GM21447 (cell line): Measurements from ENCODE around the gene PTPRK.

Experiments
- ATAC-seq: cut with Tn5 transposase; IDR thresholded peaks from one replicate; pipeline ENCODE4 v1.9.1; 2021; ENCODE audit not compliant: unreplicated experiment

PTPRK gene

DNA sequence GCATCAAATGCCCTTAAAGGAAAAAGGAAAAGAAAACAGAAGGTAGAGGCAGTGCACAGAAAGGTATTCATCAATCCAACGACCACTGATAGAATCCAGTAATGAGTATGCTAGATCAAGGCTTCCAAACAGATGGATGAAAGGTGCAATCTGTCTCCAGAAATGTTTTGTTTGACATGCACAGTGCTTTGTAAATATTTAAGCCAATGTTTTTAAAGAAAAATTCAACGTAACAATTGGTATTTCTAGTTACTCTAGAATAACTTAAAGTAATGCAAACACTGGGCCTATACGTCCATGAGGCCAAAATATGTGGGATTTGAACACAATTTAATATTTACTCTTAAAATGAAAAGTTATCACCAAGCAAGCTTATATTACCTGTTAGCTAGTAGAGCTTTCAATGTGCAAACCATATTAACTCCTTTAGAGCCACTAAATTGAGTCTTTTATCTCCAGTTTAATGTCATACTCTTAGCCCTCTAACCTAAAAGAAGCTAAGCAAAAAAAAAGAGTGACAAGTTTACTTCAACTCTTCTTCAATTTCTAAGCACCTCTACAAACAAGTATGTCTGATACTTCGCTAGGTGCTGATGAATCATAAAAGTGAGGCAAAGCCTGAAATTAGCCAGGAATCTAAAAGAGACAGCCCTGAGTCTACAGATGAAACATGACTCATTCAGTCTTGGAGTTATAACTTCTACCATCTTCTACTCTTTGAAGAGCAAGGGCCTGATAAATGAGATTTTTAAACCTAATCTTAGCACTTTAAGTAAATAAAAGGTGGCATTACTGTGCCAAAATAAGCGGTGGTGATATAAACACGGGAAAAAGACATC lies 169.8 kb downstream of the PTPRK start:
- no peak for ATAC-seq

DNA sequence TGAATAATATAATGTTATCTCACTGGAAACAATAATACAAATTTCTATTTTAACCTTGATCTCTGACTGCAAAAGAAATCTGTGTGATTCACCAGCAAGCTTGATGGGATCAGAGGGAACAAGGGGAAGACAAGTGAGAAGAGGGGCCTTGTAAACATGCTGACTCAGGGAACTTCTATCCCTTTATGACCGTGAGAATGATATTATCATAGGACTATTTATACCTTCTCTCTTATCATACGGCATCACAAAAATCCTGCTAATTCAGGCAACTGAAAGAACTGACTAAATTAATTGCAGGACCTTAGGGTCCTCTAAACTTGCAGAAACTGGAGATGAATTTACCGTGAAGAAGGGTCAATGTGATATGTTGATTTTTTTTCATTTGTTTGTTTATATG lies 173.3 kb downstream of the PTPRK start:
- ATAC-seq: no peak

DNA sequence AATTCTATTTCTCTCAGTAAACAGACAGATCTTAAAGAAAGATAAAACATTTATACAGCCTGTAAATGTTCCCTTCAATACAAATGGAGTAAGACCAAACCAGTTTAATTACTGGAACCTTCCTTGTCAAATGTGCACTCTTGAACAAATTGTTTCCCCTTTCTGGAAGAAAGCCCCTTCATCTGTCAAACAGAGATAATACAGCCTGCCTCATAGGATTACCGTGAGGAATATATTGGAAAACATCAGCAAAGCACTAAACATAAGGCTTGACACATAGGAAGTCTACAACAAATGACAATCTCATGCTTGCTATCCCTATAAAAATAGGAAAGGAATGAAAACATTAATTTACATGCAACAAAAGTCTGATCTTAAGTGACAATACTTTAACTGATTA lies 173.8 kb downstream of the PTPRK start:
- ATAC-seq: no peak

DNA sequence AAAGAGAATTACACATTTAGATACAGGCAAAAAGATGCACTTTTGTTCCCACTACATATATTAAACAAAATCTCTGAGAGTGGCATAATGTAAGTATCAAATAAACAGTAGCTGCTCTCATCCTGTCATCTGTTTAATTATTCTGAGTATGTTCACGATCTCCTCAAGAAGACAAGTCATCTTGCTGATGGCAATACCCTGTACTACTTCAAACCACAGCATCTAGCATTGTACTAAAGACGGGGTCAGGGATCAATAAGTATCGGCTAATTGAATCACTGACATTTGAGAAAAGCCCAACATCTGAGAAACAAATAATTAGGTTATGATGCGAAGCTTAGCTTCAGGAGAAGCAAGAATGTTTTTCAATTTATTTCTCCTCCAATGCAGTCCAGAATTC lies 175.1 kb downstream of the PTPRK start:
- ATAC-seq: no peak

DNA sequence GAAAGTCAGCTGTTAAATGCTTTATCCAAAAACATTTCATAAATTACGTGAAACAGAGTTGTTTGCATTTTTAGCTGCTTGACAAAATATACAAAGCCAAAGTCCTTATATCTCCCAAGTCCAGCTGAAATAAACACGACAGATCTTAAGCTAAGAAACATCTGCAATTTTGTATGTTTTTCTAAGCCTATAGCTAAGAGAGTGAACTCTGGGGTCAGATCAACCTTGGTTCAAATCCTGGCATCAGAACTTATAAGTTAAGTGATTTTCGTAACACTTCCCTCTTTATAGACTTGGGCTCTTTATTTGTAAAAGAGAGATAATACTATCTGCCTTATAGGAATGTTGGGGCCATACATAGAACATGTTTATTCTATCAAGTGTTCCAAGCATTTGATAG lies 176.7 kb downstream of the PTPRK start:
- ATAC-seq: no peak

DNA sequence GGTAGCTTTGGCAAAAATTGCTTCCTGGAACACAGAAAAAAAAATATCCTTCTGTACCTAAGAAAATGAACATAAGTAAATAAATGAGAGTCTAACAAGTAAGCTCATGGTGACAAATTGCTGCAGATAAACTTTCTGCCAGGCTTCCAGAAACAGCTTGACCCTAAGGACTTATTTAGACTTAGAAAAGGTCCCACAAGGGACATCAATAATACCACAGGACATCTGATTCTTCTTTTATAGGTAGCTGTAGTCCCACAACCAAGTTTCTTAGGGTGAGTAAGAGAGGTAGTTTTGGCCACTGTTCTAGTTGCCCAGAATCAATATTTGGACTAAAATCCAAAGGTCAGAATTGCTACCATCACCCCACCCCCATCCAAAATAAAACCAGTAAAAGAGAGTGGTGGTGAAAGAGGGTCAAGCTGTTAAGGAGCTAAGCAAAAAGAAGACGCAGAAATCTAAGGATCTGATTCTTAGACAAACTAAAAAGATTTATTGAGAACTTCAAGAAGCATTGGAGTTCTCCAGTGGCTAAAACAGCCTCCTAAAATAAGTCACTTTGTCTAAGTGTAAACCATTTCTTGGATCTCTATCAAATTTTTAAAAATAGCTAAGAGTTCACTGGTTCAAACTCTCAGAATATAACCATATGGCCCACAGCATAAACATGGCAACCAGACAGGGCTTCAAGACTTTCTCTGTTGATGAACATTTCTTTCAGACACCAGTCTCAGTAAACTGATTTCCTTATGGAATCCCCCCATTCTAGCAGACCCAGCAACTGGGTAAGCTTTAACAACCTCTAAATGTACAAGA lies 180.6 kb downstream of the PTPRK start:
- ATAC-seq: no peak

DNA sequence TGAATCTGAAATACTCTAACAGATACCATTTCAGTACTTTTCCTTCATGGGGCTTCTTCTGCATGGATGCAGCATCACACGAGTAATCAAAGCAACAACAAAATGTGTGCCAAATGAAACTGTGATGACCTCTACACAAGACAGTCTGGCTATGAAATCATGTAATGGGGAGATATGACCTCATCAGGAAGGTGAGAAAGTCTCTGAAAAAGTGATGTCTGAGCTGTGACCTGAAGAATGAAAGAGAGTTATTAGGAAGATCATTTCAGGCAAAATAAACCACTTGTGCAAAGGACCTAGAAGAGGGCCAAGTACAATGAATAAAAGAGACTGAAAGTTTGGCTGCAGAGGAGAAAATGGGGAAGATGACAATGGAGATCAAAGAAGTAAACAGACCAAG lies 182.8 kb downstream of the PTPRK start:
- ATAC-seq: no peak

DNA sequence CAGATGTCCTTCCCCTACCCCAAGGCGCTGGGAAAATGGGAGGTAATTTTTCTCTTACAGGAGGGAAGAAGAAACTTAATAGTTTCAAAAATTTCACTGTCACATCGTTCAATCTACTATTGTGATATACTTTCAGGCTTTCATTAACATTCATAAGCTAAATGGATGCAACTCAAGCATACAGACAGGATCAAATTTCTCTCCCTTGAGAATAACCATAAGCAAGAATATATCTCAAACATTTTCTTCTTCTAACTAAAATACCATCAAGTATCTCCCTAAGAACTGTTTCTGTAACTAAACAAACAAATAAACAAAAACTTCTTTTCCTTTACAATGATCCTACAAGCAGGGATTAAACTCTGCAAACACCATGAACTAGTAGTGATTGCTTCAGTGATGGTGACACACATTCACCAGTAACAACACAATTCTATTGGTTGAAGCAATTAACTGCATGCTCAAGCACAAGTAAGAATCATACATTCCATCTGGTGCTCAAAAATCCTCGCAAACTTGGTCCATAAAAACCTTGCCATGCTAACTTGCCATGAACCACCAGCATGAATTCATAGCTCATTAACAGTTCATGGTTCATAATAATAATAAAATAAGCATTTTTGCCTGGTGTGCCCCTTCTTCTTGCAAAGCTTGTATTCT lies 183.8 kb downstream of the PTPRK start:
- ATAC-seq: no peak

DNA sequence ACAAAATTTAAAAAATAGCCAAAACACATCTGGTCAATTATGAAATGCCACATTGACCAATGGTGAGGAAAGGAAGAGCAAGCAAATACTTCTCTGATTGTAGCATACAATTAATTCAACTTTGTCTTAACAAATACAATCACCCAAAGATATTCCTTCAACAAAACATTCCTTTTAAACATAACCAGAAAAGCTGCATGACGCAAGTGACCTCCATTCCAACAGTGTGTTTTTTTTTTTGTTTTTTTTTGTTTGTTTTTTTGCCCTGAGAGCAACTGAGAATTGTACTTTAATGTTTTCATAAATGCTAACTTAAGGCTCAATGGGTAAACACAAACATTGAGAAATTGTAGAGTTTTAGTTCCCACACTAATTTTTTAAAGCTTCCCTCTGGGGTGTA lies 184.4 kb downstream of the PTPRK start:
- ATAC-seq: no peak

DNA sequence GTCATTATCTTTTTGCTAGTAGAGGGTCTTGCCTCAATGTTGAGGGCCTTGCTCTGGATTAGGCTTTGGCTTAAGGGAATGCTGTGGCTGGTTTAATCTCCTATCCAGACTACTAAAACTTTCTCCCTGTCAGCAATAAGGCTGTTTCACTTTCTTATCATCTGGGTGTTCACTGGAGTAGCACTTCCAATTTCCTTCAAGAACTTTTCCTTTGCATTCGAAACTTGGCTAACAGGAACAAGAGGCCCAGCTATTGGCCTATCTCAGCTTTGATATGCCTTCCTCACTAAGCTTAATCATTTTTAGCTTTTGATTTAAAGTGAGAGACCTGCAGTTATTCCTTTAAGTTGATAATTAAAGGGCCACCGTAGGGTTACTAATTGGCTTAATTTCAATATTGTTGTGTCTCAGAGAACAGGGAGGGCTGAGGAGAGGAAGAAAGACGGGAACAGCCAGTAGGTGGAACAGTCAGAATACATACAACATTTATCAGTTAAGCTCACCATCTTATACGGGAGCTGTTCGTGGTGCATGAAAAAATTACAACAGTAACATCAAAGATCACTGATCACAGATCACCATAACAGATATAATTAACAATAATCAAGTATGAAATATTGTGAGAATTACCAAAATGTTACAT lies 186.7 kb downstream of the PTPRK start:
- ATAC-seq: no peak

DNA sequence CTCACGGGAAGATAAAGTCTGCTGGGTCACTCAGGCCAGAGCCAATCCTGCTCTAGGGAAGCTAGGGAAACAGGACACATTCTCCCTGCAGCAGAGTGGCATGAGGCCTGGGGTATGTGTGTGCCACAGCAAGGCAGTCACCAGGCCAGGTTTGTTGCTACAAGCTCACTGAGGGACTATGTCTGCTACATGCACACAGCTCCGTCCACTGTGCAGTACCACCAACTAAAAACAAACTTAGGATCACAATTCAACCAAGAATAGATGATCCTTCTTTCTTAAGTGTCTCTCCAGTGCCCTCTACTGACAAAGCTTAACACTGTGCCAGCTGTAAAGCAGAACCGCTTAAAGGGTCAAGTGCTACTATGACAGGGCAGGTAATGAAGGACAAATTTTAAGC lies 192.5 kb downstream of the PTPRK start:
- ATAC-seq: peak; percentile 77

DNA sequence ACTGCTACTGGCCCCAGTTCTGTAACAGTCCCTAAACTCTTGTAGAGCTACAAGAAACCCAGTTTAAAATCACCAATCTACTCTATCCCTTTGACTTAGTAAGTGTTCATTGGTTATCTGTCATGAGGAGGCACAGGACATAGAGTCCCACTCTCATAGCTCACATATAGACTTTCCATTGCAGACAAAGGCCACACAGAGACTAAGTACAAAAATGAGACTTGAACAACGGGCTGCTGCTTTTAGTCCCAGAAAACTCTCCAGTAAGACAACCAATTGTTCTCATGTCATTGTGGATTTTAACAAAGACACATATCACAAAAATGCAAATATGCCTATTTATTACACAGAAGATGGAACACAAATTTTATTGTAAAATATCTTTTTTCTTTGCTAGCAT lies 197.4 kb downstream of the PTPRK start:
- ATAC-seq: no peak

DNA sequence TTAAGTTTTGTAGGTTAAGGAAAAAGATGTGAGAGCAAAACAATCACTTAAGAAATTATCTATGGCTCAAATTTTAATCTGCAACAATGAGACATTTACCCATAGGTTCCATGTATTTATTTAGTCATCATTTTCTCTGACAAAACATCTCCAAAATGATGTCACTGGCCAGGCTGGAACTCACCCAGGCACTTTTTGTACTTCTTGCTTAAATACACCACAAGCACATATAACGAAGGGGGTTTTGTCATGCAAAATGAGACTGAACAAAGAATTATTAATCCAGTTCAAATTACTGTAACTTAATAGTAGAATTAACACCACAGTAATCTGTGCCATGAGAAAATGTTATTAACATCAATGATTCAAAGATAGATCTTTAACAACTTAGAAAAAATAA lies 200.5 kb downstream of the PTPRK start:
- no peak for ATAC-seq

DNA sequence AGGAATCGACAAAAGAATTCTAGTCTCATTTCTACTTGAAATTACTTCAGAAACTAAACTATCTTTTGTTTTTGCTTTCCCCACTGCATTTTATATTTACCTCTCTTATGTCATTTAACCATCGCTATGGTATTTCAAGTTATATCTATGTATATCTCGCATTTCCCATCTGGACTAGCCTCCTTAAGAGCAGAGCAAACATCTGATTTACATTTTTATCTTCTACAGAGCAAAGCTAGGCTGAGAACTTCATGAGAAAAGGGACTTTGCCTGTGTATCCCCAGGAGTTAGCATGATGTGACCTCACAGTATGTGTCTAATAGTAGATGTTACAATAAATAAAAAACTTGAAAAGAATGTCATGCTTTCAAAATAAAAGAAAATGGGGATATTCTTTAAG lies 201.2 kb downstream of the PTPRK start:
- ATAC-seq: no peak

DNA sequence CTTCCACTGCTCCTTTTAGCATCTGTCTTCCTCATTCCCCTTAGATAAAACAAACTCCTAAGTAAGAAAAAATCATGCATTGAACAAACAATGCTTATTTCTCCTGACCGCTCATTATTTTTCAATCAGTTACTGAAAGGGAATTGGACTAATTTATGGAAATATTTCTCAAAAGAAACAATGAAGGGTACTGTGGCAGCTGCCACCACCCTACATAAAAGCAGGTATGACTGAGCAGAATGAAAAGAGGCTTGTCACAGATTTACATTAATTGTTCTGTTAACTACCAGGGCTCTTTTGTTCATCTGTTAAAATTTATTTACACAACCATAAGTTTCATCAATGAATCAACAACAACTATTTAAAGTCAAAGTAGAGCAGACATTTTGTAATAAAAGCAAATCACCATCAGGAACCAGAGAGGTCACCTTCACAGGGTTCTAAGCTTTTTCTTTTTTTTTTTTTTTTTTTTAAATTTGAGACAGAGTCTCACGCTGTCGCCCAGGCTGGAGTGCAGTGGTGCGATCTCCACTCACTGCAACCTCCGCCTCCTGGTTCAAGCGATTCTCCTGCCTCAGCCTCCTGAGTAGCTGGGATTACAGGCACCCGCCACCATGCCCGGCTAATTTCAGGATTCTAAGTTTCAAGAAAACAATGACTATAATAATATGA lies 204.0 kb downstream of the PTPRK start:
- ATAC-seq: no peak

DNA sequence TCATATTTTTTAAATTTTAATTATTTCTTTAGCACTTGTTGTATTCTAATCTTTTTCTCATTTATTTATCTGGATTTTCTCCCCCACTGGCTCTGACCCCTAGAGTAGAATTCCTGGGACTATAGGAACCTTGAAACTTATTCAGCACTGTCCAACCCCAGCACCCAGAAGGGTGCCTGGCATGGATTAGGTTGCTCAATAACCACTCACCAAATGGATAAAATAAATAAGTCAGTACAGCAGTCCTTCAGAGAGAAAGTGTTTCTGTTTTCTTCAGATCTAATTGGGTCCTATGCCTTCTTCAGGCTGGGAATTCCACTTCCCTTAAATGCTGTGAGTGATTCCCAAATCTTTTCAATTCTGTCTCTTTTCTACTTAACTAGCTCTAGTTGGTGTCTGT lies 206.2 kb downstream of the PTPRK start:
- ATAC-seq: no peak

DNA sequence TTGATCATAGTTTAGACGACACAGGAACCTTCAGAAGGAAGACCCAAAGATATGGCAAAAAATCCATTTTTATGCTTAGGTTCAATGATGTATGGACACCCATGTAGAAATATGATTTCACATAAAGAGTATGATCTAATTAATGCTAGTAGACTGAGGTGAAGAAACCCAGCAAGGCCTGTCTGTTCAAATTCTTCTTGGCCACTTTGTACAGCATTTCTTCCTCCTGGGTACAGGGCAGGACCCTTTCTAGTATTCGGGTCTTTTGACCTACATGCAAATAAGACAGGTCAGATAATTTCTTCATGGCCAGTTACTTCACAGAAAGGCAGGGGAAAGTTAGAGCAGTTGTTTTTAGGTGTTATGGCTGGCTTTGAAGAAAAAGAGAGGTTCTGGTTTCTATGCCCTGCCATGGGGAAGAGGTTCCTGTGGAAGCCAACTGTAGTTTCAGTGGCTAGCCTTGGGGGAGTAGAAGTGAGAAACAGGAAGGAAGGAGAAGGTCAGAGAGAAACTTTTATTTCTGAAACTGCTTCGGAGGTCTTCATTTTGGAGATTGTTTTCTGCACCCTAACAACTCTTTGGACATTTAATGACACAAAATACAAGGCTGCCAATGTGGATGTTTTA lies 208.3 kb downstream of the PTPRK start:
- ATAC-seq: no peak

DNA sequence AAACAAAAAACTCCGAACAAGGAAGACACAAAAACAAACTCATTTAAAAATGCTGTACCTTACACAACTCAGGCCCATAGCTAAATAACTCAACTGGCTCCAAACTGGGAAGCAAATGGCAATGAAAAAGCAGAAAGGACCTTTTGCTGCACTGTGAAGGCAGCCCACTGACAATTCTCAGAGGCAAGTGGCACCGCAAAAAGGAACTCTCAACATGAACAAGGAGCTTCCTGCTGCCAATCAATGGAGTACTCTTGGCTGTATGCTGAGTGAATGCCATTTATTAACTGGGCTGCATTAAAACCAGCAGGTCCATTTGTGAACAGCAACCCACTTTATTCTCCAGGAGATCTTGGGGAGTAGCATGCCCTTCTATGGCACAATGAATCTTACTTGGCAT lies 209.9 kb downstream of the PTPRK start:
- no peak for ATAC-seq

DNA sequence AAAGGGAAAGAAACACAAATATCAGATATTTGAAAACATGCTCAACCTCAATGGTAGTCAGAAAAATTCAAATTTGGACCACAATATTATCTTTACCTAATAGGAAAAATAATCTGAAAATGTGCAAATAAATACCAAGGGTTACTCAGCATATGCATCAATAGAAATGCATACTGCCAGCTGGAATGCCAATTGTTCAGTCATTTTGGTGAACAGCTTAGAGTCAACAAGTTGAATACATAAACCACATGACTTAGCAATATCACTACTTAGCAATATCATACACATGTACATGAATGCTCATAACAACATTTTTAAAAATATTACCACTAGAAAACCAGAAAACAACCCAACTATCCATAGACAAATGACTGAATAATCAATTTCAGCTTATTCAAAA lies 212.7 kb downstream of the PTPRK start:
- no peak for ATAC-seq

DNA sequence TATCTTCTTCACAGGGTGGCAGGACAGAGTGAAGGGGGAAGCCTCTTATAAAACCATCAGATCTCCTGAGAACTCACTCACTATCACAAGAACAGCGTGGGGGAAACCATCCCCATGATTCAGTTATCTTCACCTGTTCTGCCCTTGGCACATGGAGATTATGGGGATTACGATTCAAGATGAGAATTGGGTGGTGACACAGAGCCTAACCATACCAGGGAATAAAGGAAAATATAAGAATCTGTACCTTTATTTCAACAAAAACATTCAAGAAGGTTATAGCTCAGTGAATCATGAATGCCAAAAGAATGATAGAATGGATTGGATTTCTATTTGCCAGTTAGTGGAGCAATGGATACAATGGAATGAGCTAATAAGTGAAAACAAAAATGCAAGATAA lies 214.4 kb downstream of the PTPRK start:
- ATAC-seq: no peak
